Measurements from ENCODE around the gene PCMT1. TPM values are rescaled to one million over a fixed set of nuclear protein-coding genes. Genes with fewer than 3 reads are reported as not detected.

Gene PCMT1
- total RNA-seq, 2 experiments from 2014 or later, result 117 to 125 TPM

DNA sequence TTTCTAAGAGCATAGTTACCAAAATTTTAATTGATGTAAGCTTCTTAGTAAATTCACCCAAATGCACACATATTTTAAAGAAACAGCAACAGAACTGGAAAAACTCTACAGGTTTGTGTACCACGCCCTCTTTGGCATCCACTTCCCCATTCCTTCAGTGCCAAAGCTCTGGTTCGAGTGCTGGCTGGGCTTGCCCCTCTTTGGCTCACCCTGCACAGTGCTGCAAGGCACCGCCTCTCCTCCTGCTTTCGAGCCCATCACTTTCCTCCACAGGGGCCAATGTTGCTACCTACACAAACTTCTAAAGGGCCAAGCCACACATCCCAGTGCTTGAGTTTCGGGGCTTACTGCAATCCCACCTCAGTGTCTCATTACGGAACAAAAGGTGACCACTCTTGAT lies 105.0 kb downstream of the PCMT1 start:
- Histone ChIP-seq H3K4me1 (ENCODE audit: insufficient read depth, low read length, poor library complexity, severe bottlenecking) (peaks cover 19% of the 10 kb centered on the region), H3K9me2 (ENCODE audit: insufficient read depth, low read length) (no peaks in the 10 kb centered on the region), H4K20me1 (ENCODE audit: insufficient read depth, low read length) (no peaks in the 10 kb centered on the region), H3K36me3 (ENCODE audit: insufficient read depth, low read length) (no peaks in the 10 kb centered on the region), H3K27ac (ENCODE audit: low read depth, low read length, poor library complexity, severe bottlenecking) (no peak overlapping the region), H2AFZ (ENCODE audit: low read length) (peak overlapping the region; percentile 38; the same call in 1 of the 2 replicates), H3K4me3 (ENCODE audit: low read depth, low read length, poor library complexity, severe bottlenecking) (no peak overlapping the region), H3K9me3 (ENCODE audit: low read length) (no peaks in the 10 kb centered on the region), H3K4me2 (ENCODE audit: low read length) (no peak overlapping the region), H3K79me2 (ENCODE audit: insufficient read depth, low read depth, low read length) (no peaks in the 10 kb centered on the region)
- TF ChIP-seq, protein P1, sequence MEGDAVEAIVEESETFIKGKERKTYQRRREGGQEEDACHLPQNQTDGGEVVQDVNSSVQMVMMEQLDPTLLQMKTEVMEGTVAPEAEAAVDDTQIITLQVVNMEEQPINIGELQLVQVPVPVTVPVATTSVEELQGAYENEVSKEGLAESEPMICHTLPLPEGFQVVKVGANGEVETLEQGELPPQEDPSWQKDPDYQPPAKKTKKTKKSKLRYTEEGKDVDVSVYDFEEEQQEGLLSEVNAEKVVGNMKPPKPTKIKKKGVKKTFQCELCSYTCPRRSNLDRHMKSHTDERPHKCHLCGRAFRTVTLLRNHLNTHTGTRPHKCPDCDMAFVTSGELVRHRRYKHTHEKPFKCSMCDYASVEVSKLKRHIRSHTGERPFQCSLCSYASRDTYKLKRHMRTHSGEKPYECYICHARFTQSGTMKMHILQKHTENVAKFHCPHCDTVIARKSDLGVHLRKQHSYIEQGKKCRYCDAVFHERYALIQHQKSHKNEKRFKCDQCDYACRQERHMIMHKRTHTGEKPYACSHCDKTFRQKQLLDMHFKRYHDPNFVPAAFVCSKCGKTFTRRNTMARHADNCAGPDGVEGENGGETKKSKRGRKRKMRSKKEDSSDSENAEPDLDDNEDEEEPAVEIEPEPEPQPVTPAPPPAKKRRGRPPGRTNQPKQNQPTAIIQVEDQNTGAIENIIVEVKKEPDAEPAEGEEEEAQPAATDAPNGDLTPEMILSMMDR (conservative IDR thresholded peaks at IDR 0.05; ENCODE audit: low read length), result no peak
- no peak for TF ChIP-seq EZH2phosphoT487 (IDR thresholded peaks at IDR 0.05; ENCODE audit: borderline replicate concordance, low read depth, low read length)
- CTCF ChIA-PET (ENCODE audit: unreplicated experiment), result no interaction called here
- no TSS peak for BruUV-seq (replicated peaks)
- DNase-seq (ENCODE audit: low spot score), result no peak
- intact Hi-C loops (cut with micrococcal nuclease; ENCODE audit: unreplicated experiment), result no loop called here
- POLR2A ChIA-PET, result no interaction called here

DNA sequence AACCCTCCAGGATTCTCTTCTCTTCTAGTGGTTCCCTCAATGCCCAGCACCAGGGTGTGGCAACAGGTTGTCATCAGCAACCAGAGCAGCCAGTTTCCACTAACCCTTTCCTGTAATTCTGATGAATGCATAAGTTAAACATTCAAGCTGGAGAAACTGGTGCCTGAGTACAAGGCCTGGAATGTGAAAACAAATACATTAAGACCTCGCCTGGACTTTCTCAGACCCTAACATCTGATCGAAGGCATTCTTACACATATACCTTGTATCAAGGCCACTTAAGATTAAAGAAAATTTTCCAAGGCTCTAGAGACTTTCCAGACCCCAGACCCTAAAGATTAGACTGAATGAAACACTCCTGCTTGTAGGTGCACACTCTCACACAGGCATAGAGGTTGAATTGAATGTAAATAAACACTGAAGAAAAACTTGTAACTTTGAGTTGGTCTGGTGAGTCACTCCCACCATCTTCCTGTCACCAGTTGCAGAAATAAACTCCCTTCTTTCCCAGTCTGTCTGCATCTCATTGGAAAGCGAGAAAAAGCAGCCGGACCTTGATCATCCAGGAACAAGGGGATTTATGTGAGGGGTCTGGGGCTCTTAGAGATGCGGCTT lies 105.6 kb downstream of the PCMT1 start:
- Histone ChIP-seq H3K4me1 (ENCODE audit: insufficient read depth, low read length, poor library complexity, severe bottlenecking) (peaks cover 19% of the 10 kb centered on the region), H3K79me2 (ENCODE audit: insufficient read depth, low read depth, low read length) (no peaks in the 10 kb centered on the region), H3K27ac (ENCODE audit: low read depth, low read length, poor library complexity, severe bottlenecking) (no peak overlapping the region), H2AFZ (ENCODE audit: low read length) (0 out of 2 replicates have a peak overlapping the region, but pooled peaks have one; percentile 38), H3K4me2 (ENCODE audit: low read length) (no peak overlapping the region), H3K9me2 (ENCODE audit: insufficient read depth, low read length) (no peaks in the 10 kb centered on the region), H3K36me3 (ENCODE audit: insufficient read depth, low read length) (no peaks in the 10 kb centered on the region), H3K9me3 (ENCODE audit: low read length) (no peaks in the 10 kb centered on the region), H4K20me1 (ENCODE audit: insufficient read depth, low read length) (no peaks in the 10 kb centered on the region), H3K4me3 (ENCODE audit: low read depth, low read length, poor library complexity, severe bottlenecking) (no peak overlapping the region)
- BruUV-seq (replicated peaks), result no TSS peak
- ChIA-PET POLR2A (no interaction called here), CTCF (ENCODE audit: unreplicated experiment) (no interaction called here)
- intact Hi-C loops (cut with micrococcal nuclease; ENCODE audit: unreplicated experiment), result no loop called here
- TF ChIP-seq, protein P1 (conservative IDR thresholded peaks at IDR 0.05; ENCODE audit: low read length), result no peak
- TF ChIP-seq EZH2phosphoT487 (IDR thresholded peaks at IDR 0.05; ENCODE audit: borderline replicate concordance, low read depth, low read length), result no peak
- no peak for DNase-seq (ENCODE audit: low spot score)

- H3K4me3 ChIP-seq (ENCODE audit: low read depth, low read length, poor library complexity, severe bottlenecking), result no peak overlapping the region
- H3K36me3 ChIP-seq (ENCODE audit: insufficient read depth, low read length), result no peaks in the 10 kb centered on the region
- DNase-seq (ENCODE audit: low spot score), result no peak
- CTCF ChIA-PET (ENCODE audit: unreplicated experiment), result no interaction called here
- no TSS peak for BruUV-seq (replicated peaks)
- POLR2A ChIA-PET, result no interaction called here
- TF ChIP-seq, protein P1 (conservative IDR thresholded peaks at IDR 0.05; ENCODE audit: low read length), result no peak
- no peak for TF ChIP-seq EZH2phosphoT487 (IDR thresholded peaks at IDR 0.05; ENCODE audit: borderline replicate concordance, low read depth, low read length)
- no peaks in the 10 kb centered on the region for H3K9me2 ChIP-seq (ENCODE audit: insufficient read depth, low read length)
- no peak overlapping the region for H3K4me2 ChIP-seq (ENCODE audit: low read length)
- H4K20me1 ChIP-seq (ENCODE audit: insufficient read depth, low read length), result no peaks in the 10 kb centered on the region
- H3K79me2 ChIP-seq (ENCODE audit: insufficient read depth, low read depth, low read length), result no peaks in the 10 kb centered on the region
- H3K4me1 ChIP-seq (ENCODE audit: insufficient read depth, low read length, poor library complexity, severe bottlenecking), result peaks cover 19% of the 10 kb centered on the region
- H2AFZ ChIP-seq (ENCODE audit: low read length), result no peak overlapping the region
- H3K27ac ChIP-seq (ENCODE audit: low read depth, low read length, poor library complexity, severe bottlenecking), result no peak overlapping the region
- intact Hi-C loops (cut with micrococcal nuclease; ENCODE audit: unreplicated experiment), result no loop called here
- H3K9me3 ChIP-seq (ENCODE audit: low read length), result no peaks in the 10 kb centered on the region
Observed at GRCh38 chr6:149855741-149856140, 106.2 kb downstream of the PCMT1 start.

Data from OCI-LY7 (cell line).